ENCODE measurements around the gene DES.

The DES gene

GRCh38 chr2:219437141-219437540 is 19.0 kb downstream of the DES start:
- TF ChIP-seq EP300 (IDR thresholded peaks at IDR 0.05; ENCODE audit: borderline replicate concordance): no peak
- TF ChIP-seq FOXM1 (IDR thresholded peaks at IDR 0.05; ENCODE audit: borderline replicate concordance, low read depth): no peak
- no peak for TF ChIP-seq ZBTB7A (IDR thresholded peaks at IDR 0.05; ENCODE audit: low read depth)
- TF ChIP-seq NFIC (IDR thresholded peaks at IDR 0.05): no peak
- TF ChIP-seq TCF12 (IDR thresholded peaks at IDR 0.05; ENCODE audit: low read depth): no peak
- no peak for TF ChIP-seq USF1 (IDR thresholded peaks at IDR 0.05)
- no peak for TF ChIP-seq TAF1 (IDR thresholded peaks at IDR 0.05; ENCODE audit: low read depth)
- TF ChIP-seq YY1 (IDR thresholded peaks at IDR 0.05; ENCODE audit: low read depth): no peak

- no peak for TF ChIP-seq MAX (IDR thresholded peaks at IDR 0.05)
- no peak for TF ChIP-seq FOXM1 (IDR thresholded peaks at IDR 0.05; ENCODE audit: borderline replicate concordance, low read depth)
- no peak for TF ChIP-seq EGR1 (IDR thresholded peaks at IDR 0.05)
- TF ChIP-seq CREB1 (IDR thresholded peaks at IDR 0.05; ENCODE audit: low read depth): no peak
- no peak for TF ChIP-seq RAD21 (IDR thresholded peaks at IDR 0.05; ENCODE audit: low read depth)
- no peak for TF ChIP-seq USF1 (IDR thresholded peaks at IDR 0.05)
- TF ChIP-seq TEAD4 (IDR thresholded peaks at IDR 0.05): no peak
- no peak for TF ChIP-seq TAF1 (IDR thresholded peaks at IDR 0.05; ENCODE audit: low read depth)
- no peak for TF ChIP-seq ZBTB7A (IDR thresholded peaks at IDR 0.05; ENCODE audit: low read depth)
- no peak for TF ChIP-seq YY1 (IDR thresholded peaks at IDR 0.05; ENCODE audit: low read depth)
- no peak for TF ChIP-seq EP300 (IDR thresholded peaks at IDR 0.05; ENCODE audit: borderline replicate concordance)
Observed at GRCh38 chr2:219437690-219438206, 19.6 kb downstream of the DES start.

GRCh38 chr2:219438453-219438852 is 20.3 kb downstream of the DES start:
- TF ChIP-seq ZBTB7A (IDR thresholded peaks at IDR 0.05; ENCODE audit: low read depth): no peak
- TF ChIP-seq FOXM1 (IDR thresholded peaks at IDR 0.05; ENCODE audit: borderline replicate concordance, low read depth): no peak
- no peak for TF ChIP-seq TCF12 (IDR thresholded peaks at IDR 0.05; ENCODE audit: low read depth)
- TF ChIP-seq CEBPB (IDR thresholded peaks at IDR 0.05): no peak
- no peak for TF ChIP-seq EGR1 (IDR thresholded peaks at IDR 0.05)
- TF ChIP-seq USF1 (IDR thresholded peaks at IDR 0.05): no peak
- TF ChIP-seq REST (IDR thresholded peaks at IDR 0.05; ENCODE audit: low read depth): no peak
- no peak for TF ChIP-seq NFIC (IDR thresholded peaks at IDR 0.05)
- no peak for TF ChIP-seq TAF1 (IDR thresholded peaks at IDR 0.05; ENCODE audit: low read depth)
- no peak for TF ChIP-seq TEAD4 (IDR thresholded peaks at IDR 0.05)
- no peak for TF ChIP-seq RAD21 (IDR thresholded peaks at IDR 0.05; ENCODE audit: low read depth)
- no peak for TF ChIP-seq CREB1 (IDR thresholded peaks at IDR 0.05; ENCODE audit: low read depth)
- no peak for TF ChIP-seq EP300 (IDR thresholded peaks at IDR 0.05; ENCODE audit: borderline replicate concordance)
- no peak for TF ChIP-seq MAX (IDR thresholded peaks at IDR 0.05)
- TF ChIP-seq YY1 (IDR thresholded peaks at IDR 0.05; ENCODE audit: low read depth): no peak

GRCh38 chr2:219439506-219439905 is 21.3 kb downstream of the DES start:
- no peak for TF ChIP-seq RAD21 (IDR thresholded peaks at IDR 0.05; ENCODE audit: low read depth)
- TF ChIP-seq EGR1 (IDR thresholded peaks at IDR 0.05): no peak
- no peak for TF ChIP-seq TCF12 (IDR thresholded peaks at IDR 0.05; ENCODE audit: low read depth)
- no peak for TF ChIP-seq TAF1 (IDR thresholded peaks at IDR 0.05; ENCODE audit: low read depth)
- no peak for TF ChIP-seq YY1 (IDR thresholded peaks at IDR 0.05; ENCODE audit: low read depth)
- TF ChIP-seq MAX (IDR thresholded peaks at IDR 0.05): no peak
- TF ChIP-seq CEBPB (IDR thresholded peaks at IDR 0.05): no peak
- no peak for TF ChIP-seq TEAD4 (IDR thresholded peaks at IDR 0.05)

GRCh38 chr2:219440388-219441256 is 22.4 kb downstream of the DES start:
- no peak for TF ChIP-seq RAD21 (IDR thresholded peaks at IDR 0.05; ENCODE audit: low read depth)
- peak; percentile 45; the same call in 1 of the 2 replicates for TF ChIP-seq USF1 (IDR thresholded peaks at IDR 0.05)
